ENCODE results near the gene EMX1.

EMX1 gene

DNA sequence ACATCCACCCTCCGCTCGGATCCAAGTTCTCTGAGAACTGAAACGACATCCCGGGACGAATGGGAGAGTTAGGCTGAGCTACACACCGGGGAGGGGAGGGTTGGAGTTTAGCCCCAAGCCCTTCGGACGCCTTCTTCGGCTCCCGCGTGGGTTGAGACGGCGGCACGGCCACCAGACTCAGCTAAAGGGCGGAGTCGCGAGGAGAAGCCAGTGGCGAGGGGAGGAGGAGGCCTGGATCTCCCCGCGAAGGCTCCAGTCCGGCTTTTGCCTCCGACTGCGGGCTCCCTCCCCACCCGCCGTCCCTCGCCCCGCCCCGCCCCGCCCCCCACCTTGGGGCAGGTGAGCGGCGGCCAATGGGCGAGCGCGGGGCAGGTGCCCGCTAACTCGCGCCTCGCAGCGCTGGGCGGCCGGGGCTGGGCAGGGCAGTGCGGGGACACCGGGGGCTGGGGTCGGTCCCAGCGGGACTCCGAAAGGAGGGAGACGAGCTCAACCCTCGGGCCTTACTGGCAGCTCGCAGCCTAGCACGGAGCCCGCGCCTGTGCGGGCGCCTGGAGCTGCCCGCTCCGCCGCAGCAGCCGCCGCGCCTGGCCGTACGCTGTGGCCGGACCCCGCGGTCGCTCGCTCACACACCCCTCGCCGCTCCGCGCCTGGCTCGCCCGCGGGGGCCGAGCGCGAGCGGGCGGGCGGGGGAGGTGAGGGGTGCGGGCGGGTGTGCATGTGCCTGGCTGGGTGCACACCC lies at the start of gene EMX1:
EMX1 (plus strand) TSS at position 382 of the 739 bp plus-strand sequence; CDS start at position 716, 334 bp downstream.
- peak; percentile 73 to 74 for DNase-seq

- DNase-seq, result no peak
Observed at GRCh38 chr2:72871060-72871459, 46.3 kb upstream of the EMX1 start.

- no peak for DNase-seq
Observed at GRCh38 chr2:72871880-72872279, 45.4 kb upstream of the EMX1 start.

GRCh38 chr2:72883356-72883962 lies 33.9 kb upstream of the EMX1 start:
- no peak for DNase-seq

DNA sequence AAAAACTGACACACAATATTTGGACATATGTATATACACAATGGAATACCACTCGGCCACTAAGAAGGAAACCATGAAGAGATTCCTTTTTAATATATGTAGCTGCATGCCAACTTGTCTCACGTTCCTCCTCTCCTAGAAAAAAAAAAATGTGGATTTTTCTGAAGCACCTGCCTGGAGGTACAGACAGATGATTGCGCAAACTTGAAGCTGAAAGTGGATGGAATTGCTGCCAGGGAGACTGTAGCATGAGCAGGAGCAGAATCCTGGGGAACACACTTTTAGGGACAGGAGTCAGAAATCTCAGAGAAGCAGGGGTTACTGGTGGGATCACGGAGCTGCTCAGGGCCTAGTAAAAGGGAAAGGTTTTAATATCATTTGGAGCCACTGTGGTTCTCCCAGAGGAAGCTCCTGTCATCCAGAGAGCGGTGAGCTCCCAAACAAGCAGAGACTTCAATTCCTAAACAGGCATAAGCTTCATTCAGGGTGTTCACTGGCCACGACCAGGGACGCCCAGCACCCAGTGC lies 30.8 kb upstream of the EMX1 start:
- DNase-seq, result no peak

DNA sequence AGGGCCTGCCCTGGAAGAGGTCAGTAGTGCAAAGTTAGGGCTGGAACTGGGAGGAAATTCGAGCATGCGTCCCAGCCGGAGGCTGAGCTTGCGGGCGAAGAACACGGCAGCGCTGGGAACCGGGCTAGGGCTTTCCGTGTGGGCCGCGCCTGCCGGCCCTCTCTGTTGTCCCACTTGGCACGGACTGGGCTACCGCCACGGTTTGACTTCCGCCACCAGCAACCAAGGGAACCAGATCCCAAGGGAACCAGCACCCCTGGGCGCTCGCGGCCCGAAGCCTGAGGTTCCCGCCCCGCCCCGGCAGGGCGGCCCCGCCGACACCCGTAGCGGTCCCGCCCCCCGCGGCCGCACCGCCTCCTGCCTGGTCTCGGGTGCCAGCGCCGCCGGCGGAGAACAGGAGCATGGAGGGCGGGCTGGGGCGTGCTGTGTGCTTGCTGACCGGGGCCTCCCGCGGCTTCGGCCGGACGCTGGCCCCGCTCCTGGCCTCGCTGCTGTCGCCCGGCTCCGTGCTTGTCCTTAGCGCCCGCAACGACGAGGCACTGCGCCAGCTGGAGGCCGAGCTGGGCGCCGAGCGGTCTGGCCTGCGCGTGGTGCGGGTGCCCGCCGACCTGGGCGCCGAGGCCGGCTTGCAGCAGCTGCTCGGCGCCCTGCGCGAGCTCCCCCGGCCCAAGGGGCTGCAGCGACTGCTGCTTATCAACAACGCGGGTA lies 30.1 kb upstream of the EMX1 start, which contains the start of gene SPR:
SPR (plus strand) TSS at position 377 of the 708 bp plus-strand sequence; CDS start at position 402, 25 bp downstream.
- DNase-seq, result peak; percentile 60 to 78

DNA sequence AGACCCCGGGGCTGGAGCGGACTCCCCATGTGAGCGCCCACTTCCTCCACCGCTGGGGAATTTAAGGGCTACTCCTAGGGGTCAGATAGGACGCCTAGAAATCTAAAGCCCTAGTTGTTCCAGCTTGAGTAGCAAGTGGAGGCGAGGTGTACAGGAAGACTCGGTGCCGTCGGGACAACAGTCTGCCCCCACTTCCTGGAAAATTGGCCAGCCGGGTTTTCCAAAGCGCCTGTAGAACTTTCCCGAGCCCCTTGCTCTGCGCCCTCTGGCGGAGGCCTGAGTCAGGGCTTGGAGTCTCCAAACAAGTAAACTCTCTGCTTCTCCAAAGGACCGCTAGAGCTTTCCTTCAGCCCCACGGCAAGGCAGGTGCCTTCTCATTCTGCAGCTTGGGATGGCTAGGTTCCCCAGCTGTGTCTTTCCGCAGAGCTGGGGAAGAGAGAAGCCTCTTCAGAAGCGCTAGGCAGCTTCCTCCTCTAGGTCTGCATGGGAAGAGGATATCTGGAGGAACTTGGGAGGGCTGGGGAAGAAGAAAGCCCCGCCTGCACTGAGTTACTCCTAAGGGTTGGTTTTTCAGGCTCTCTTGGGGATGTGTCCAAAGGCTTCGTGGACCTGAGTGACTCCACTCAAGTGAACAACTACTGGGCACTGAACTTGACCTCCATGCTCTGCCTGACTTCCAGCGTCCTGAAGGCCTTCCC lies 29.4 kb upstream of the EMX1 start:
- DNase-seq, result peak; percentile 72 to 80

GRCh38 chr2:72888438-72889202 lies 28.7 kb upstream of the EMX1 start:
- no peak for DNase-seq

DNA sequence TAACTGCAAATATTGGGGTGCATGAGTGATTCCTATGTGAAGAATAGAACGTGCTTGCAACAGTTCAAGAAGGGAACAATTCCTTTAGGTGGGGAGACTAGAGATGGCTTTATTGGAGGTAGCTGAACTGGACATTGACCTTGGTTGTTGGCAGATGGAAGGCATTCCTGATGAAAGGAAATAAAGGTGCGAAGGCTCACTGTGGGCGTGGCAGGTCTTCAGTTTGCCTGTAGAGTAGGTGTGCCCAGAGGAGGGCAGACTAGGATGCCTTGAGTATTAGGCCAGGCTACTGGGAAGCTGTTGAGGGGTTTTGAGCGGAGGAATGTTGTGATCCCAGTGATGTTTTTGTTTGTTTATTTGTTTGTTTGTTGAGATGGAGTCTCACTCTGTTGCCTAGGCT lies 27.3 kb upstream of the EMX1 start:
- no peak for DNase-seq

DNA sequence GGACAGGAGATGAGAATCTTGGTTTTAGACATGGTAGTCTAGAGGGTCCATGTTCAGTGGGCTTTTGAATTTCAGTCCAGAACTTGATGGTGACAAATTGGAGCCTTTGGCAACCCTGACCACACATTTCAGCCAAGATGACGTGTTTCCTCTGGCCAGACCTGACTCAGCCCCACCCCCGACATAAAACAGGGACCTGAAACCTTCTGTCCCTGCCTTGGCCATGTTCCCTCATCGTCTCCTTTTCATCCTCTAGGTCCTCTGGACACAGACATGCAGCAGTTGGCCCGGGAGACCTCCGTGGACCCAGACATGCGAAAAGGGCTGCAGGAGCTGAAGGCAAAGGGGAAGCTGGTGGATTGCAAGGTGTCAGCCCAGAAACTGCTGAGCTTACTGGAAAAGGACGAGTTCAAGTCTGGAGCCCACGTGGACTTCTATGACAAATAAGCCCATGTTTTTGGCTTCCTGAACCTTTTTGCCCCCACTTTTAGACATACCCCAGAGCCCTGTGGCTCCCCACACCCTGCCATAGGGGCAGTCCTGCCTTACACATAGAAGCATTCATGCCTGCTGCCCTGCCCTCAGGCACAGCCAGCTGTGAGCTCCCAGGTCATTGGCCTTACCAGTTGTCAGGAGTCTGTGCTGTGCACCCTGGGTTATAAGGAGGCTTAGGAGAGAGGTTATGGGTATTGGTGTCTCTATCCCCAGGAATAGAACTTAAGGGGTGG lies 26.1 kb upstream of the EMX1 start:
- no peak for DNase-seq

- peak; percentile 24 to 30 for DNase-seq
Observed at GRCh38 chr2:72892506-72893173, 24.7 kb upstream of the EMX1 start.

DNA sequence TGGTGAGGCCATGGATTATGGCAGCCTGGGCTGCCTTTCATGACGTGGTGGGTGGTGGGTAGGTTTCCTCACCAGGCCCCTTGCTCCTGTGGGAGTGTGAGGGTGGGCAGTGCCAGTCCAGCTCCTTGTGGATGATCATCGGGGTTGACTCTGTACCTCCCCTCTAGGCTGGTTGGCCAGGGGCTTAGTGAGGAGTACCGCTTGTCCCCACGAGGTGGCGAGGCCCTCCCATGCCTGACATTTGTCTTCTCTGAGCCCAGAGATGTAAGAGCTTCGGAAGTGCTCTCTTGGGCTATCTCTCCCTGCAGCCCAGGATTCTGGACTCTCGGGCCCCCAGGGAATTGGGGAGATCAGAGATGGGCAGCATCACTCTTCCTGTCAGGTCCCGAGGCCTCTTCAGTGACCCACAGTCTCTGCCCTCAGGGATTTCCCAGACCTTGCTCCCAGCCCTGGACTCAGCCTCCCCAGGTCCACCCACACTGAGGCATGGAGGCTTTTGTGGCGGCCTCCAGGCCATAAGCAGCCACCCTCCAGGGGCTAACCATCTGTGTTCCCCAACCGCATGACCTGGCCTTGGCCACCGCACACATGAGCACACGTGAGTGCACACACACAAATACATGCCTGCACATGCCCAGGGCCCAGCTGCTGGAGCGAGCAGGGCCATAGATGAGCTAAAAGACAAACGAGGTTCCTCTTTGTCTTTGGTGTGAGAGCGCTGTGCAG lies 23.6 kb upstream of the EMX1 start:
- peak; percentile 19 to 20 for DNase-seq

DNA sequence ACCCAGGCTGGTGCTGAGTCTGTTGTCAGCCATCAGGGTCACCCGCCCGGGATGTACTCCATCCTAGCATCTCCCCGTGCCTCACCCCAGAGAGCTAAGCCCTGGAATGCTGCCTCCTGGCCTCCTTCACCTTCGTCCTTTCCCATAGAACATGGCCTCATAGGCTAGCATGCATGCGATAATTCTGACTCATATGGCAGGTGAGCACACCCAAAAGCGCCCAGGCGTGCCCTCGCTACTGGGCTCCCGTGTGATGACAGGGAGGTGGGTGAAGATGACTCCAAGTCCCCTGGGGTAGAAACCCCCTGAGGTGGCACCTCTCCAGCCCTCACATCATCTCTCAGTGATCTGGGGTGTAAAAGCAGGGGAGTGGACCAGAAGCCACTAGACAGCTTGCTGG lies 22.8 kb upstream of the EMX1 start:
- no peak for DNase-seq

DNA sequence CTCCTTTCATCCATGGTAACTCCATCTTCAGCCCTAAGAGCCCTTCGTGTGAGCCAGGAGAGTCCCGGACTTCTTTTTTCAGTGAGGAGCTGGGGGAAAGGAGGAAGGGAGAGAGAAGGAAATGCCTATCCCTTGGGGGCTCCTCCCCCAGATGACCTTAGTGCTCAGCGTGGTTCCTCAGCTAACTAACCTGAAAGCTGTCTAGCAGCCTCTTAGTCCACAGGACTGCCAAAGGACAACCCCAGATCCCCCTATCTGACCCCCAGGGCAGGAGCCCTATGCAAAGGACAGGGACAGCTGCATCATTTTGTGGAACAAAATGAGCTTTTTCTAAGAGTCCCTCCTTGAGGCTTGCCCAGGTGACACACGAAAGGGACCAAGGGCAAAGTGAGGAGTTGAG lies 22.2 kb upstream of the EMX1 start:
- DNase-seq, result no peak

DNA sequence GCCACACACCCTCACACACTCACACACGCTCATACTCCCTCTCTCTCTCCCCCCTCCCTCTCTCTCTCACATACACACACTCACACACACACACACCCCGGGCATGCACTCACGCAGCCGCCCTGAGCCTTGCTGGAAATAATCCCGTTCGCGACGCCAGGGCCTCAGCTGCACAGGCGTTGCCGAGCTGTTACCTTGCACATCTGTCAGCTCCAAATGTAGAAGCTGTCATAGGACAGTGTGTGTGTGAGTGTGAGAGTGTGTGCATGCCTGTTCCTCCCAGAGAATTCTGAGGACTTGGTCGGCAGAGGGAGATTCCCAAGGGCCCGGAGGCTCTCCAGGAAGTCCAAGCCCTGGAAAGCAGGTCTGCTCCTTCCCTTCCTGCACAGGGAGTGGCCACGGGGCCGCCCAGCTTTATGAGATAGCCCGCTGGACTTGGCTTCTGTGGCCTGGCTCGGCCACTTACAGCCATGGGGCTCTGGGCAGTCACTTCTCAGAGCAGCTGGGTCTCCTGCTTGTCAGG lies 21.5 kb upstream of the EMX1 start:
- no peak for DNase-seq

- DNase-seq, result no peak
Observed at GRCh38 chr2:72896446-72896845, 20.9 kb upstream of the EMX1 start.

DNA sequence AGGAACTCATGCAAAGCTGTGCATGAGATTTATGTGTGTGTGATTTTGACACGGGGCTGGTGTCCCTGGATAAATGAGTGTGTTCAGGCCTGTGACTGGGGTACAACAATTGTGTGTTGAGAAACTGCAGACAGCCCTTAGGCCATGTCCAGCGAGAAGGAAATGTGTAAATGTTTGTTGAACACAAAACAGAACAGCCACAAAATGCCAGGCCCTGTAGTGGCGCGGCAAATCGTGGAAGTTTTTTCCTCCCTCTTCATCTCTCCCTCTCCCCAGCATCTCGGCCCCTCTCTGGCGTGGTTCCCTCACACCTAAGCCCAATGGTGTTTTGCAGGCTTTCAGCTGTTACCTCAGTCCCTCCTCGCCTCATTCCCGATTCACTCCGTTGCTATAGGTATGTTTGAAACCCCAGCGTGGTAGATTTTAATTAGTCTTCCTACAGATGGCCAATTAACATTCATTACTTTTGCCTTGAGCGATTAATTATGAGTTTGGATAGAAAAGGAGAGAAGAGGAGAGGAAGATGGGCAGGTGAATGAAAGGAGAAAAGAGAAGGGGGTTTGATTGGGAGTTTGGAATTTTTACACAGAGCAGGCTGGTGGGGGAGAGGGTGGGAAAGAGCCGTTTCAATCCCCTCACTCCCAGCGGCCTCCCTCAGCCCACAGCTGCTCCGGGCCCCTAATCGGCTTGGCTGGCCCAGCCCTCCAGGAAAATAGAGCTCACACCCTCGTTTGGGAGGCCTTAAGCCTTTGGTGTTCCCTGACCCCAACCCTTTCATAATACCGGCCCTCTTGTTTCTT lies 19.3 kb upstream of the EMX1 start:
- no peak for DNase-seq

DNA sequence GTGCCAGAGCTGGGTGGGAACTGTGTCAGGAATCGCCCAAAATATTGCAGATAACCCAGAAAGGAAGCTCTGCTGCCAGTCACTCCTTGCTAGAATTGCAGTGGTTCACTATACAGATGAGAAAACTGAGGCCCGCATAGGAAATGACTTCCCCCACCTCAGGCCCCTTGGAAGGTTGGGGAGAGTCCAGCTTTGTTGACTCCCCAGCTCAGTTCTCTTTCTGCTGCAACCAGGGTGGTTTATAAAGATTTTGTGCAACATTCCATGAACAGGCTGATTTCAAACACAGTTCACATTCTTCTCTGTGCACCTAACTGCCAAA lies 18.8 kb upstream of the EMX1 start:
- DNase-seq, result no peak

GRCh38 chr2:72900191-72900825 lies 17.0 kb upstream of the EMX1 start:
- DNase-seq, result no peak

Measured in NCI-H2081 (cell line).